HG03342 (cell line): ENCODE data around the gene DTD1.
"Not testable (repeated sequence)": the region's sequence is repeated elsewhere in the genome, so short reads cannot be mapped to it uniquely, and the experiment has no call there.

Source experiments
- ATAC-seq: cut with Tn5 transposase; IDR thresholded peaks from one replicate; pipeline ENCODE4 v1.9.1; 2021; ENCODE audit warnings: mild to moderate bottlenecking, moderate library complexity; ENCODE audit not compliant: unreplicated experiment

Gene DTD1

GRCh38 chr20:18737140-18737539 lies 149.3 kb downstream of the DTD1 start:
- no peak for ATAC-seq

GRCh38 chr20:18738055-18738454 lies 150.2 kb downstream of the DTD1 start:
- no peak for ATAC-seq

- no peak for ATAC-seq
Measured at GRCh38 chr20:18738888-18739287, 151.0 kb downstream of the DTD1 start.

- ATAC-seq: no peak
Measured at GRCh38 chr20:18739751-18740166, 151.9 kb downstream of the DTD1 start.

- ATAC-seq: no peak
Measured at GRCh38 chr20:18740726-18741125, 152.9 kb downstream of the DTD1 start.

- ATAC-seq: no peak
Measured at GRCh38 chr20:18742841-18743240, 155.0 kb downstream of the DTD1 start.

GRCh38 chr20:18743665-18744440 lies 156.0 kb downstream of the DTD1 start:
- no peak for ATAC-seq

GRCh38 chr20:18747090-18747489 lies 159.2 kb downstream of the DTD1 start:
- no peak for ATAC-seq

GRCh38 chr20:18748987-18749386 lies 161.1 kb downstream of the DTD1 start:
- no peak for ATAC-seq

- no peak for ATAC-seq
Measured at GRCh38 chr20:18749528-18749927, 161.7 kb downstream of the DTD1 start.

GRCh38 chr20:18750735-18751134 lies 162.9 kb downstream of the DTD1 start:
- no peak for ATAC-seq

GRCh38 chr20:18754030-18754652 lies 166.3 kb downstream of the DTD1 start:
- peak; percentile 98 for ATAC-seq

- no peak for ATAC-seq
Measured at GRCh38 chr20:18754653-18755045, 166.8 kb downstream of the DTD1 start.

GRCh38 chr20:18760852-18761251 lies 173.0 kb downstream of the DTD1 start:
- not testable (repeated sequence) for ATAC-seq

- no peak for ATAC-seq
Measured at GRCh38 chr20:18767676-18768075, 179.8 kb downstream of the DTD1 start.

GRCh38 chr20:18773566-18773965 lies 185.7 kb downstream of the DTD1 start:
- ATAC-seq: no peak

GRCh38 chr20:18774207-18774606 lies 186.4 kb downstream of the DTD1 start:
- no peak for ATAC-seq

- ATAC-seq: no peak
Measured at GRCh38 chr20:18775633-18776032, 187.8 kb downstream of the DTD1 start.

- no peak for ATAC-seq
Measured at GRCh38 chr20:18778690-18779392, 191.0 kb downstream of the DTD1 start.

- no peak for ATAC-seq
Measured at GRCh38 chr20:18780385-18781130, 192.7 kb downstream of the DTD1 start.

GRCh38 chr20:18781509-18781908 lies 193.7 kb downstream of the DTD1 start:
- no peak for ATAC-seq
